CD4-positive, CD25-positive, alpha-beta regulatory T cell (primary cell): ENCODE data around the gene ADGRG3. TPM values are rescaled to one million over a fixed set of nuclear protein-coding genes. Genes with fewer than 3 reads are reported as not detected.

Source experiments
- ATAC-seq, 2 donors: fragments of 150-1000 bp; cut with Tn5 transposase; one replicate each; pipeline ENCODE4 v1.10.0; 2021; ENCODE audit warnings: low read depth in 2 of 2, moderate number of reproducible peaks in 2 of 2, moderate library complexity in 1 of 2
- DNase-seq, 3 donors: peaks; one replicate each; pipeline versions ENCODE4 v3.0.0 to v3.0.0-alpha.2; 2012 to 2022; ENCODE audit warnings: mixed read lengths in 1 of 3
- H3K27ac ChIP-seq: one replicate; pipeline ENCODE4 v1.7.0; 2013; ENCODE audit warnings: mild to moderate bottlenecking, low read length; ENCODE audit not compliant: insufficient read depth, poor library complexity, severe bottlenecking
- H3K27me3 ChIP-seq: one replicate; pipeline ENCODE4 v1.7.0; 2013; ENCODE audit warnings: low read length; ENCODE audit not compliant: control insufficient read depth, insufficient read depth
- H3K36me3 ChIP-seq: one replicate; pipeline ENCODE4 v1.7.0; 2013; ENCODE audit warnings: mild to moderate bottlenecking, low read length, moderate library complexity; ENCODE audit not compliant: control insufficient read depth, insufficient read depth
- H3K4me1 ChIP-seq: 2 replicates; pipeline ENCODE4 v1.7.0; 2013; ENCODE audit warnings: mild to moderate bottlenecking, low read length; ENCODE audit not compliant: insufficient read depth, control insufficient read depth, poor library complexity, severe bottlenecking
- H3K4me3 ChIP-seq: one replicate; pipeline ENCODE4 v1.7.0; 2013; ENCODE audit warnings: low read depth, mild to moderate bottlenecking, low read length, moderate library complexity
- H3K9me3 ChIP-seq, 2 experiments: 1 replicate in 1 of 2; 2 replicates in 1 of 2; pipeline ENCODE4 v1.7.0; 2013; ENCODE audit warnings: low read length in 2 of 2, mild to moderate bottlenecking in 1 of 2, moderate library complexity in 1 of 2; ENCODE audit not compliant: control insufficient read depth in 2 of 2
- H3K27ac Mint-ChIP-seq, 3 donors: one replicate each; pipeline ENCODE4 v1.8.0; 2020 to 2022; ENCODE audit warnings: mild to moderate bottlenecking in 3 of 3, mixed read lengths in 3 of 3, moderate library complexity in 2 of 3
- H3K27me3 Mint-ChIP-seq: one replicate; pipeline ENCODE4 v1.8.0; 2022; ENCODE audit warnings: mild to moderate bottlenecking, mixed read lengths
- H3K36me3 Mint-ChIP-seq: one replicate; pipeline ENCODE4 v1.8.0; 2020; ENCODE audit warnings: mixed read lengths
- H3K4me1 Mint-ChIP-seq, 4 donors: one replicate each; pipeline ENCODE4 v1.8.0; 2020 to 2022; ENCODE audit warnings: mixed read lengths in 4 of 4, mild to moderate bottlenecking in 1 of 4
- H3K4me3 Mint-ChIP-seq, 4 donors: one replicate each; pipeline ENCODE4 v1.8.0; 2020 to 2022; ENCODE audit warnings: mild to moderate bottlenecking in 4 of 4, mixed read lengths in 4 of 4, moderate library complexity in 3 of 4
- H3K9me3 Mint-ChIP-seq, 7 donors: one replicate each; pipeline ENCODE4 v1.8.0; 2020 to 2022; ENCODE audit warnings: mixed read lengths in 7 of 7, mild to moderate bottlenecking in 3 of 7, moderate library complexity in 2 of 7
- polyA plus RNA-seq, 4 donors: library from polyadenylated mRNA; unstranded; fragments of 300-500 nt; fragmentation: Illumina TruSeq; gene quantifications; one replicate each; pipeline ENCODE4 v1.2.3, GENCODE V29; 2021
- total RNA-seq: library from RNA; stranded (reverse); gene quantifications from one replicate; pipeline ENCODE4 v1.2.3, GENCODE V29; 2022

The ADGRG3 gene
- total and polyA plus RNA-seq, 5 donors from 2014 or later = 0.32 TPM; not detected in 4

DNA sequence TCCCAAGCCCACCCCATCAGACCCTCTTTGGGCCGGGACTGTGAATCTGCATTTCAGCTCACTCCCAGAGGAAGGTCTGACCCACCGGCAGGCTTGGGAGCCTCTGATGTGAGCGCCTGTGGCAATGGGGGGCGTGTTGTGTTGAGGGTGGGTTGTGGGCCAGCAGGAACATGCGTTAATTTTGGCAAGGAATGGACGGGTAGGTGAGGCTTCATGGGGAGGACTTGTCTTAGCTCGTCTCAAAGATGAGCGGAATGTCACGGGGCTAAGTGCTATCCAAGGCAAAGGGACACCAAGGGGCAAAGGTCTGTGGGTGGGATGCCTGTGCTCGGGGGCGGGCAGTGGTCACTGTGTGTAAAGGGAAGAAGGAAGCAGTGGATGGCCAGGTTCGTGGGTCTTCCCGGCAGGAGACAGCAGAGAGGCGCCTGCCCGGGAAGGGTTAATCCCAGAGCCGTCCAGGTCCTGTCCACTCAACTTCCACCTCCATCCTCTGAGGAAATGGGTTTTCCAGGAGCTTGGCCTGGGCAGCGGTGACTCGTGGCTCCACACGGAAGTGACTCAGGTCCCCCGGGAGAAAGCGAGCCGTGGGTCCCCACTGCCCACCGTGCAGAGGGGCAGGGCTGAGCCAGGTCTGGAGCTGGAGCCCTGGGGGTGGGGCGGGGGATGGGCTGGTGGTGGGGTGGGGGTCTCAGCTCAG, 22.3 kb upstream of the ADGRG3 start:
- Histone ChIP-seq H3K4me1 (peaks cover 6% of the 10 kb centered on the region), H3K27me3 (no peaks in the 10 kb centered on the region), H3K9me3 (no peaks in the 10 kb centered on the region), H3K36me3 (no peaks in the 10 kb centered on the region), H3K4me3 (no peak overlapping the region), H3K27ac (no peak overlapping the region)
- Mint-ChIP-seq H3K27me3 (peaks cover 6% of the 10 kb centered on the region), H3K36me3 (no peaks in the 10 kb centered on the region), H3K4me3 (no peak overlapping the region), H3K4me1 (peaks cover 0 to 11% (median 3%) of the 10 kb centered on the region in 4 donors), H3K9me3 (no peaks in the 10 kb centered on the region), H3K27ac (no peak overlapping the region)
- ATAC-seq (no peak), DNase-seq (no peak)

DNA sequence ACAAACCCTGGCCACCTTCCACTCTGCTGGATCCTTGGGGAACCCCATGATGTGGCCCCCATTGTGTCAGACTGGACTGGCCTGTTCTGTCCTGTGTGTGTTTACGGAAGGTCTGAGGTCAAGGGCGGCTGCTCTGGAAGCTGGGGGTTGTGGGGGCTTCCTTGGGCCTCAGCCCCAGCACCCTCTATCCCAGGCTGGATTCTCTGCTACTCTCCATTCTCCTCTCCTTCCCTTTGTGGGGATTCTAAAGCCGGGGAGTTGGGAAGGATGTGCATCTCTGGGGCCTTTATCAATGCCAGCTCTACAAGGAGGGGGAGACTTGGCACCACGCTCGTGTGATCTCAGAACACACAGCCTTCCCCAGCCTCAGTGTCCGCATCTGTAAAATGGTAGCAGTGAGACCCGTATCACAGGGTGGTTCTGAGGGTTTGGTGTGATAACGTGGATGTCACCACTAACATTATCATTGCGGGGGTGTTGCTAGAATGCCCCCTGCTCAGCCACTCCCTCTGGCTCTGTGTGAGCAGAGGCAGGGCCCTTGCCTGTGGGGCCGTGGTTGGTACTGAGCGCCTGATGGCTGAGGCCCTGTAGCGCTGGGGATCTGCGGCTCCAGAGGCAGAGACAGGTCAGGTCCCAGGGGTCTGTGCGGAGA, 21.6 kb upstream of the ADGRG3 start:
- Histone ChIP-seq H3K36me3 (no peaks in the 10 kb centered on the region), H3K9me3 (no peaks in the 10 kb centered on the region), H3K27ac (no peak overlapping the region), H3K4me3 (no peak overlapping the region), H3K4me1 (peaks cover 6% of the 10 kb centered on the region), H3K27me3 (no peaks in the 10 kb centered on the region)
- H3K4me1 Mint-ChIP-seq = peaks cover 0 to 15% (median 4%) of the 10 kb centered on the region in 4 donors
- ATAC-seq = no peak
- H3K27ac Mint-ChIP-seq = peak overlapping the region in 1 of 3 donors; percentile 52
- DNase-seq = no peak
- no peaks in the 10 kb centered on the region for H3K36me3 Mint-ChIP-seq
- H3K4me3 Mint-ChIP-seq = no peak overlapping the region
- H3K9me3 Mint-ChIP-seq = no peaks in the 10 kb centered on the region
- H3K27me3 Mint-ChIP-seq = peaks cover 12% of the 10 kb centered on the region

DNA sequence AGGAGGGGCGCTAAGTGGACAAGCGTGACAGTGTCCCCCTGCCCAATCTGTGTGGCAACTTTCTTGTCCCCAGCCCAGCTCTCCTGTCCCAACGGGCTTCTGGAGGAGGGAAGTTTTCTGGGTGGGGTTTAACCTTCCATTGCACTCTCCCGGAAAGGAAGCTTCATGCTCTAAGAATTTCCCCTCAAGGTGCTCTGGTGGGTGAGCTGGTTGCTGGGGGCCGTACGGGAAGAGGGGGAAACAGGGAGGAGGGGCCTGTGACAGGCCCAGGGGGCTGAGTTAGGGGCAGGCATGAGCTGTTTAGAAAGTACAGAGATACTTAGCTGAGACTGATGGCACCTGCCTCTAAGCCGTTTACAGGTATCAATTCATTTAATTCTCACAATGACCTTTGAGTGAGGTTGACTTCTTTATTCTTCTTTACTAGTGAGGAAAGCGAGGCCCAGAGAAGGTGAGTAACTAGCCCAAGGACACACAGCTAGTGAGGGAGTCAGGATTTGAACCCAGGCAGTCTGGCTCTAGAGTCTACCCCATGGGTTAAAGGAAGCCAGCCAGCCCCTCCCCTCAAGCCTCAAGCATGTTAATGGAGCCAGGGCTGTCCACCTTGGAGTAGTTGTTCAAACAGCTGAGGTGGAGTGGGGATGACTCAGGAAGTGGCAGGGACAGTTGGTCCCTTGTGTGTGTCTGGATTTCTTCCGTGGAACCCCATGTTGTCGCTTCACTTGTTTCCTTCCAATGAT, 20.8 kb upstream of the ADGRG3 start:
- ATAC-seq = no peak
- peaks cover 0 to 22% (median 11%) of the 10 kb centered on the region in 4 donors for H3K4me1 Mint-ChIP-seq
- Histone ChIP-seq H3K36me3 (no peaks in the 10 kb centered on the region), H3K27ac (no peak overlapping the region), H3K9me3 (no peaks in the 10 kb centered on the region), H3K4me3 (no peak overlapping the region), H3K27me3 (no peaks in the 10 kb centered on the region), H3K4me1 (peaks cover 13% of the 10 kb centered on the region)
- H3K27ac Mint-ChIP-seq = peak overlapping the region in 2 of 3 donors; percentile 60 to 86
- no peak for DNase-seq
- H3K9me3 Mint-ChIP-seq = no peaks in the 10 kb centered on the region
- peaks cover 16% of the 10 kb centered on the region for H3K27me3 Mint-ChIP-seq
- H3K36me3 Mint-ChIP-seq = no peaks in the 10 kb centered on the region
- H3K4me3 Mint-ChIP-seq = no peak overlapping the region

DNA sequence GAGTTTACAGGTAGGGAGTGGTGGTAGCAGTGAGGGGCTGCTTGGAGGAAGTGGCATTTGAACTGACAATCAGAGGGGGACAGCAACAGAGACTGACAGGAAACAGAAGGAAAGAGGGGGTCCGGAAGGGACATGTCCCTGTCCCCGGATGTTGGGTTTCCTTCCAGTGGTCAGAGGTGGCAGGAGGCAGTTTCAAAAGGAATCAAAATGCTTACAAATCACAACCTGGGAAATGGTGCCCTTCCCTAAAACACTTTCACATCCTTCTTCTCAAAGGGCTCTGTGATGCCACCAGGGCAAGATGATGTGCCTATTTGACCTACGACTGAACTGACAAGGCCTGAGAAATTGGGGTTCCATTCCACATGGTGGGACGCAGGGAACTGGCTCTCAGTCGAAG, 20.0 kb upstream of the ADGRG3 start:
- Mint-ChIP-seq H3K27ac (peak overlapping the region in 1 of 3 donors; percentile 86), H3K4me1 (peaks cover 0 to 22% (median 11%) of the 10 kb centered on the region in 4 donors), H3K9me3 (no peaks in the 10 kb centered on the region), H3K36me3 (no peaks in the 10 kb centered on the region), H3K4me3 (no peak overlapping the region), H3K27me3 (peaks cover 16% of the 10 kb centered on the region)
- no peak for ATAC-seq
- Histone ChIP-seq H3K27me3 (no peaks in the 10 kb centered on the region), H3K27ac (no peak overlapping the region), H3K36me3 (no peaks in the 10 kb centered on the region), H3K4me1 (peaks cover 14% of the 10 kb centered on the region), H3K4me3 (no peak overlapping the region), H3K9me3 (no peaks in the 10 kb centered on the region)
- no peak for DNase-seq

DNA sequence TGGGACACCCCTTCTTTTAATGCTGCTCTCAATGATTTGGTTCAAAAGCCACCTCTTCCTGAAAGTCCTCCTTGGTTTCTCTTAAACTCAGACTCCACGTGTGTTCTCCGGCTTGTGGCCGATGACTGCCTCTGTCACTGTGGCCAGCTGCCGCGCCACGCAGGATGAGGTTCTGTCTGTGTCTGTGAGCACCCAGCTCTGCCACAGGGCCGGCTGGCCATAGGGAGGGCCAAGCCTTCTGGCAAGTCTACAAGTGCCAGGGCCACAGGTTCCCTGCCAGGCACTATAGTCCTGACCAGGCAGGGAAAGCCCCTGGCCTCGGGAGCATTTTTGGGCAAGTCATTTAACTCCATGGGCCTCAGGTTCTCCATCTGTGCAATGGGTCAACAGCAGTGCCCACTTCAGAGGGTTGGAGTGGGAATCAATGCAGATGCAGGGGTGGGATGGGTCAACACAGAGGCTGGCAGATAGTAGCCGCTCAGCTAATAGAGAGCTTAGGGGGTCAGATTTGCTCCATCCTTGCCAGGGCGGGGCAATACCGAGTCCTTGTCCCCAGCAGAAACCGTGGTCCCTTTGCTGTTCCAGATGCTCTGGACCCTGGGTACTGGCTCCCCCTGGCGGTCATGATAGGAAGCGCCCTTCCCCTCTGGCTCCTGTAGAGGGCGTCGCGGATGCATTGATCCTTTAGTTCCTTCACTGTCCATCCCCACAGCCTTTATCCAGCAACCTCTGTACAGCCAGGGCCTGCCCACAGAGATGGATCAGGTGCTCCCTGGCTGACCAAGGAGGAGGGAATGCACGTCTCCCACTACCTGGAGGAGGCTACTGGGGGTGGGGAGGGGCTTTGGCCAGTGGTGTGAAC, 19.3 kb upstream of the ADGRG3 start:
- DNase-seq = peak; percentile 69 to 83 (median 80)
- ATAC-seq = peak; percentile 75 to 82
- Histone ChIP-seq H3K27ac (no peak overlapping the region), H3K4me3 (no peak overlapping the region), H3K36me3 (no peaks in the 10 kb centered on the region), H3K9me3 (no peaks in the 10 kb centered on the region), H3K4me1 (peaks cover 14% of the 10 kb centered on the region), H3K27me3 (no peaks in the 10 kb centered on the region)
- Mint-ChIP-seq H3K27ac (peak overlapping the region in 2 of 3 donors; percentile 20 to 38), H3K4me1 (peaks cover 0 to 22% (median 11%) of the 10 kb centered on the region in 4 donors), H3K27me3 (peaks cover 16% of the 10 kb centered on the region), H3K36me3 (no peaks in the 10 kb centered on the region), H3K9me3 (no peaks in the 10 kb centered on the region), H3K4me3 (peak overlapping the region in 1 of 4 donors; percentile 28)

DNA sequence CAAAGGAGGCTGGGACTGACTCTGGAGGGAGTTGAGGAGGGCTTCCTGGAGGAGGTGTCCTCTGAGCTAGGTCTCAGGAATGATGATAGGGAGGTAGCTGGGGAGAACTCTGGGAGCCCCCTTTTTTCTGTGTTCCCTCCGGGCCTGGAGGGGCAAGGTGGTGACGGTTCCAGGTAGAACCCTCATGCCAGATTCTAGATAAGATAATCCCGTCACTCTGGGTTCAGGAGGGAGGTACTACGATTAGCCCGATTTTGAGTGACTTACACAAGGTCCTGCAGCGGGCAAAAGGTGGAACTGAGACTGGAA, 18.7 kb upstream of the ADGRG3 start:
- DNase-seq (no peak), ATAC-seq (no peak)
- Histone ChIP-seq H3K4me1 (peaks cover 14% of the 10 kb centered on the region), H3K4me3 (no peak overlapping the region), H3K27ac (no peak overlapping the region), H3K9me3 (no peaks in the 10 kb centered on the region), H3K36me3 (no peaks in the 10 kb centered on the region), H3K27me3 (no peaks in the 10 kb centered on the region)
- H3K27me3 Mint-ChIP-seq = peaks cover 16% of the 10 kb centered on the region
- H3K4me3 Mint-ChIP-seq = no peak overlapping the region
- H3K4me1 Mint-ChIP-seq = peaks cover 0 to 22% (median 11%) of the 10 kb centered on the region in 4 donors
- no peaks in the 10 kb centered on the region for H3K36me3 Mint-ChIP-seq
- H3K9me3 Mint-ChIP-seq = no peaks in the 10 kb centered on the region
- peak overlapping the region in 2 of 3 donors; percentile 20 to 38 for H3K27ac Mint-ChIP-seq

DNA sequence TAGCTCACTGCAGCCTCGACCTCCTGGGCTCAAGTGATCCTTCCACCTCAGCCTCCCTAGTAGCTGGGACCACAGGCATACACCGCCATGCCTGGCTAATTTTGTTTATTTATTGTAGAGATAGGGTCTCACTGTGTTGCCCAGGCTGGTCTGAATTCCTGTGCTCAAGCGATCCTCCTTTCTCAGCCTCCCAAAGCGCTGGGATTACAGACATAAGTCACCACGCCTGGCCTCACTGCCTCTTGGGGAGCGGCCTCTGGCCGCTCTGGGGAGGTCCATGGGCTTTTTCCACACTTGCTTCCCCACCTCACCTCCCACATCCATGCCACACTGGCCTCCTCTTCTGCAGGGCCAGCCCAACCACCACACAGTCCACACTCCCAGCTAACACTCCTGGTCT, 18.3 kb upstream of the ADGRG3 start:
- Histone ChIP-seq H3K4me1 (peaks cover 14% of the 10 kb centered on the region), H3K36me3 (no peaks in the 10 kb centered on the region), H3K27me3 (no peaks in the 10 kb centered on the region), H3K4me3 (no peak overlapping the region), H3K9me3 (no peaks in the 10 kb centered on the region), H3K27ac (no peak overlapping the region)
- peak overlapping the region in 1 of 3 donors; percentile 60 for H3K27ac Mint-ChIP-seq
- ATAC-seq (no peak), DNase-seq (no peak)
- peaks cover 0 to 22% (median 11%) of the 10 kb centered on the region in 4 donors for H3K4me1 Mint-ChIP-seq
- H3K4me3 Mint-ChIP-seq = no peak overlapping the region
- H3K9me3 Mint-ChIP-seq = no peaks in the 10 kb centered on the region
- H3K36me3 Mint-ChIP-seq = no peaks in the 10 kb centered on the region
- H3K27me3 Mint-ChIP-seq = peaks cover 16% of the 10 kb centered on the region
